H9 (cell line): ENCODE data around the gene LRMDA. TPM values are rescaled to one million over a fixed set of nuclear protein-coding genes. Genes with fewer than 3 reads are reported as not detected.

Experiments
- DNase-seq: peaks from one replicate; pipeline ENCODE4 v3.0.0-alpha.2; 2017
- H2AFZ ChIP-seq: one replicate; pipeline ENCODE4 v1.6.1; 2013; ENCODE audit warnings: mild to moderate bottlenecking, low read length, control low read depth, moderate library complexity
- H2AK5ac ChIP-seq: 2 replicates; pipeline ENCODE4 v1.6.1; 2013; ENCODE audit warnings: low read length, control low read depth, mixed read lengths; ENCODE audit not compliant: insufficient read length
- H2BK120ac ChIP-seq: one replicate; pipeline ENCODE4 v1.6.1; 2013; ENCODE audit warnings: low read depth, mild to moderate bottlenecking, low read length, control low read depth, inconsistent platforms; ENCODE audit not compliant: poor library complexity, severe bottlenecking
- H2BK12ac ChIP-seq: 2 replicates; pipeline ENCODE4 v1.6.1; 2013; ENCODE audit warnings: low read length, control low read depth, mixed read lengths, low read depth; ENCODE audit not compliant: insufficient read length
- H2BK15ac ChIP-seq: 2 replicates; pipeline ENCODE4 v1.6.1; 2013; ENCODE audit warnings: low read depth, low read length, control low read depth
- H2BK20ac ChIP-seq: one replicate; pipeline ENCODE4 v1.6.1; 2013; ENCODE audit warnings: low read depth, mild to moderate bottlenecking, low read length, control low read depth, inconsistent platforms; ENCODE audit not compliant: poor library complexity, severe bottlenecking
- H2BK5ac ChIP-seq: 2 replicates; pipeline ENCODE4 v1.6.1; 2013; ENCODE audit warnings: low read length, control low read depth, mixed read lengths; ENCODE audit not compliant: insufficient read length
- H3K14ac ChIP-seq: 2 replicates; pipeline ENCODE4 v1.6.1; 2013; ENCODE audit warnings: low read length, control low read depth; ENCODE audit not compliant: insufficient read depth
- H3K18ac ChIP-seq: 2 replicates; pipeline ENCODE4 v1.6.1; 2013; ENCODE audit warnings: low read depth, mild to moderate bottlenecking, mixed read lengths, low read length, control low read depth; ENCODE audit not compliant: insufficient read length
- H3K23ac ChIP-seq: 2 replicates; pipeline ENCODE4 v1.6.1; 2013; ENCODE audit warnings: low read length, control low read depth, mixed read lengths, low read depth; ENCODE audit not compliant: insufficient read length
- H3K23me2 ChIP-seq: 2 replicates; pipeline ENCODE4 v1.6.1; 2013; ENCODE audit warnings: low read depth, mild to moderate bottlenecking, mixed read lengths, low read length, control low read depth; ENCODE audit not compliant: insufficient read length, poor library complexity, severe bottlenecking
- H3K27ac ChIP-seq: 2 replicates; pipeline ENCODE4 v1.5.1; 2013; ENCODE audit warnings: low read length, control low read depth, mixed read lengths, low read depth; ENCODE audit not compliant: insufficient read length
- H3K27me3 ChIP-seq: 2 replicates; pipeline ENCODE4 v1.6.1; 2013; ENCODE audit warnings: low read length, control low read depth, inconsistent platforms; ENCODE audit not compliant: insufficient read depth
- H3K4ac ChIP-seq: 2 replicates; pipeline ENCODE4 v1.6.1; 2013; ENCODE audit warnings: low read depth, mild to moderate bottlenecking, control low read depth, inconsistent platforms, low read length, moderate library complexity
- H3K4me1 ChIP-seq: 2 replicates; pipeline ENCODE4 v1.6.1; 2013; ENCODE audit warnings: low read length, control low read depth, inconsistent platforms; ENCODE audit not compliant: insufficient read depth
- H3K4me2 ChIP-seq: 2 replicates; pipeline ENCODE4 v1.6.1; 2013; ENCODE audit warnings: low read length, control low read depth, mixed read lengths; ENCODE audit not compliant: insufficient read length, insufficient read depth
- H3K56ac ChIP-seq: 2 replicates; pipeline ENCODE4 v1.6.1; 2013; ENCODE audit warnings: low read depth, mild to moderate bottlenecking, mixed read lengths, low read length, control low read depth; ENCODE audit not compliant: insufficient read length
- H3K79me1 ChIP-seq: 2 replicates; pipeline ENCODE4 v1.6.1; 2013; ENCODE audit warnings: low read depth, mild to moderate bottlenecking, moderate library complexity, low read length, control low read depth, inconsistent platforms; ENCODE audit not compliant: insufficient read depth, poor library complexity, severe bottlenecking
- H3K79me2 ChIP-seq: 2 replicates; pipeline ENCODE4 v1.6.1; 2013; ENCODE audit warnings: low read length, control low read depth, inconsistent platforms; ENCODE audit not compliant: insufficient read depth
- H3K9ac ChIP-seq: 2 replicates; pipeline ENCODE4 v1.6.1; 2013; ENCODE audit warnings: low read length, control low read depth, mixed read lengths; ENCODE audit not compliant: insufficient read length; ENCODE audit errors: extremely low read depth
- H3K9me3 ChIP-seq: one replicate; pipeline ENCODE4 v1.6.1; 2013; ENCODE audit warnings: low read depth, low read length, inconsistent platforms; ENCODE audit not compliant: control insufficient read depth
- H3T11ph ChIP-seq: one replicate; pipeline ENCODE4 v1.6.1; 2013; ENCODE audit warnings: mild to moderate bottlenecking, low read length, control low read depth, inconsistent platforms
- H4K20me1 ChIP-seq: one replicate; pipeline ENCODE4 v1.6.1; 2013; ENCODE audit not compliant: control insufficient read depth, insufficient read length, insufficient read depth
- H4K5ac ChIP-seq: 2 replicates; pipeline ENCODE4 v1.6.1; 2013; ENCODE audit warnings: low read depth, mild to moderate bottlenecking, mixed read lengths, low read length, control low read depth; ENCODE audit not compliant: insufficient read length
- H4K8ac ChIP-seq: replicated peaks from 2 replicates; pipeline ENCODE4 v1.6.1; 2013; ENCODE audit warnings: low read length, control low read depth, mixed read lengths, low read depth; ENCODE audit not compliant: insufficient read length
- H4K91ac ChIP-seq: 2 replicates; pipeline ENCODE4 v1.6.1; 2013; ENCODE audit warnings: low read depth, mild to moderate bottlenecking, moderate library complexity, mixed read lengths, low read length, control low read depth; ENCODE audit not compliant: insufficient read length
- H3K27ac Mint-ChIP-seq, 3 experiments: 2 replicates in 2 of 3; 3 replicates in 1 of 3; pipeline ENCODE4 v1.8.0; 2020 to 2021; ENCODE audit warnings: mixed read lengths in 3 of 3, mild to moderate bottlenecking in 1 of 3, moderate library complexity in 1 of 3
- H3K27me3 Mint-ChIP-seq: 2 replicates; pipeline ENCODE4 v1.8.0; 2021; ENCODE audit warnings: low read depth, mild to moderate bottlenecking, moderate library complexity, mixed read lengths
- H3K36me3 Mint-ChIP-seq, 3 experiments: 2 replicates in 2 of 3; 3 replicates in 1 of 3; pipeline ENCODE4 v1.8.0; 2020 to 2021; ENCODE audit warnings: low read depth in 3 of 3, mixed read lengths in 3 of 3; ENCODE audit not compliant: insufficient read depth in 1 of 3
- H3K4me1 Mint-ChIP-seq, 2 experiments: 2 replicates each; pipeline ENCODE4 v1.8.0; 2020; ENCODE audit warnings: mixed read lengths in 2 of 2
- H3K4me3 Mint-ChIP-seq, 2 experiments: 2 replicates in 1 of 2; 3 replicates in 1 of 2; pipeline ENCODE4 v1.8.0; 2020 to 2021; ENCODE audit warnings: mild to moderate bottlenecking in 2 of 2, mixed read lengths in 2 of 2, moderate library complexity in 1 of 2
- H3K9me3 Mint-ChIP-seq, 2 experiments: 2 replicates in 1 of 2; 3 replicates in 1 of 2; pipeline ENCODE4 v1.8.0; 2020; ENCODE audit warnings: mild to moderate bottlenecking in 2 of 2, mixed read lengths in 2 of 2, moderate library complexity in 1 of 2
- WGBS: extraction: QIAGEN DNeasy Blood & Tissue Kit; methylation state at CpG from one replicate; pipeline ENCODE4 v1.1.7; 2013; ENCODE audit warnings: missing lambda C conversion rate, low lambda C conversion rate, mixed read lengths; ENCODE audit not compliant: insufficient read length; ENCODE audit errors: extremely low coverage; 5-methylcytosine and 5-hydroxymethylcytosine counted together
- total RNA-seq: library from RNA; stranded (reverse); gene quantifications from 2 replicates; pipeline ENCODE4 v1.2.1, GENCODE V29; 2021
- TF ChIP-seq, protein P1 (sequence below): fragments of 200-600 bp; sonication (generic); conservative IDR thresholded peaks from 3 replicates; pipeline ENCODE4 v1.8.0; 2021; ENCODE audit warnings: antibody characterized with exemption, mild to moderate bottlenecking

Gene LRMDA
- total RNA-seq, 1 experiment from 2014 or later = 1.8 TPM

DNA sequence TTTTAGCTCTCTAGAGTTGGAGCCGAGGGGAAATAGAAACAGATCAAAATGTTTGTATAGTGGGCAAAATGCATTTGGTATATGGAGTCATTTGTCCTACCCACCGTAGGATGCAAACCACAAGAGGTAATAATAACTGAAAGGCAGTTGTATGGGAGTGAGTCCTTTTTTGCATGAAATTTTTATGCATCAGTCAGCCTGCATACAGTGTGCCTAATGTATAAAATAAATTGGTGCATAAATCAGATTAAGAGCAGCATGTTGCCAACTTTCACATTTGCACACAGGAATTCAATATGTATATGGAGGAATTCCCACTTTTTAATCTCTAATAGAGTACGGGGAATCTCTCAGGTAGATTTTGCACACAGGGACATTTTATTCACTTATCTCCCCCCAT, 262.8 kb downstream of the LRMDA start:
- H3T11ph ChIP-seq = no peak overlapping the region
- H3K79me1 ChIP-seq = no peaks in the 10 kb centered on the region
- no peak overlapping the region for H3K18ac ChIP-seq
- TF ChIP-seq, protein P1, sequence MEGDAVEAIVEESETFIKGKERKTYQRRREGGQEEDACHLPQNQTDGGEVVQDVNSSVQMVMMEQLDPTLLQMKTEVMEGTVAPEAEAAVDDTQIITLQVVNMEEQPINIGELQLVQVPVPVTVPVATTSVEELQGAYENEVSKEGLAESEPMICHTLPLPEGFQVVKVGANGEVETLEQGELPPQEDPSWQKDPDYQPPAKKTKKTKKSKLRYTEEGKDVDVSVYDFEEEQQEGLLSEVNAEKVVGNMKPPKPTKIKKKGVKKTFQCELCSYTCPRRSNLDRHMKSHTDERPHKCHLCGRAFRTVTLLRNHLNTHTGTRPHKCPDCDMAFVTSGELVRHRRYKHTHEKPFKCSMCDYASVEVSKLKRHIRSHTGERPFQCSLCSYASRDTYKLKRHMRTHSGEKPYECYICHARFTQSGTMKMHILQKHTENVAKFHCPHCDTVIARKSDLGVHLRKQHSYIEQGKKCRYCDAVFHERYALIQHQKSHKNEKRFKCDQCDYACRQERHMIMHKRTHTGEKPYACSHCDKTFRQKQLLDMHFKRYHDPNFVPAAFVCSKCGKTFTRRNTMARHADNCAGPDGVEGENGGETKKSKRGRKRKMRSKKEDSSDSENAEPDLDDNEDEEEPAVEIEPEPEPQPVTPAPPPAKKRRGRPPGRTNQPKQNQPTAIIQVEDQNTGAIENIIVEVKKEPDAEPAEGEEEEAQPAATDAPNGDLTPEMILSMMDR = no peak
- H3K56ac ChIP-seq = no peak overlapping the region
- H3K27me3 ChIP-seq = no peaks in the 10 kb centered on the region
- peaks cover 1% of the 10 kb centered on the region; the same call in 1 of the 2 replicates for H3K27me3 Mint-ChIP-seq
- no peak overlapping the region for H4K5ac ChIP-seq
- no peaks in the 10 kb centered on the region for H3K36me3 Mint-ChIP-seq
- no peak overlapping the region for H2AFZ ChIP-seq
- H3K9ac ChIP-seq = no peak overlapping the region
- H3K9me3 Mint-ChIP-seq = peaks cover 3% of the 10 kb centered on the region in 2 experiments; a peak in 1 of 5 replicates
- no peak overlapping the region for H2BK15ac ChIP-seq
- no peaks in the 10 kb centered on the region for H3K79me2 ChIP-seq
- no peaks in the 10 kb centered on the region for H4K20me1 ChIP-seq
- H2AK5ac ChIP-seq = no peak overlapping the region
- no peak for DNase-seq
- no peak overlapping the region for H3K27ac ChIP-seq
- no peak overlapping the region for H2BK12ac ChIP-seq
- no peaks in the 10 kb centered on the region for H3K23me2 ChIP-seq
- H3K4me2 ChIP-seq = no peak overlapping the region
- H3K27ac Mint-ChIP-seq = no peak overlapping the region
- H3K4me3 Mint-ChIP-seq = no peak overlapping the region
- H4K8ac ChIP-seq = no peak overlapping the region
- H2BK5ac ChIP-seq = no peak overlapping the region
- no peak overlapping the region for H2BK120ac ChIP-seq
- H3K4me1 ChIP-seq = no peaks in the 10 kb centered on the region
- H4K91ac ChIP-seq = no peak overlapping the region
- H3K4me1 Mint-ChIP-seq = no peaks in the 10 kb centered on the region
- H3K9me3 ChIP-seq = no peaks in the 10 kb centered on the region
- no peak overlapping the region for H3K4ac ChIP-seq
- H2BK20ac ChIP-seq = no peak overlapping the region
- no peak overlapping the region for H3K14ac ChIP-seq
- H3K23ac ChIP-seq = no peak overlapping the region
- WGBS = no CpG with 5 or more reads among the region's 3 CpGs
